HepG2 (cell line): ENCODE data around the gene PDGFA.

Source experiments
- ATF3 ChIP-seq: sonication (generic); formaldehyde crosslinking; IDR thresholded peaks from 2 replicates; pipeline ENCODE4 v1.4.0; 2020; ENCODE audit warnings: missing genetic modification reagents
- BRD4 ChIP-seq: sonication (generic); formaldehyde crosslinking; IDR thresholded peaks from 2 replicates; pipeline ENCODE4 v1.4.0; 2020; ENCODE audit warnings: missing genetic modification reagents
- CEBPB ChIP-seq: IDR thresholded peaks from 2 replicates; pipeline ENCODE4 v1.6.1; 2011; ENCODE audit warnings: low read depth, low read length, improper control_type of control experiment, borderline replicate concordance
- GPBP1L1 ChIP-seq: sonication (generic); formaldehyde crosslinking; IDR thresholded peaks from 2 replicates; pipeline ENCODE4 v1.5.0; 2020; ENCODE audit warnings: mild to moderate bottlenecking, missing genetic modification reagents
- HNF4G ChIP-seq, 2 experiments: sonication (generic) in 1 of 2; formaldehyde crosslinking in 1 of 2; IDR thresholded peaks; 2 replicates each; pipeline versions ENCODE4 v1.4.0 to v1.6.1; 2011 to 2020; ENCODE audit warnings: borderline replicate concordance in 2 of 2, low read depth in 2 of 2, mild to moderate bottlenecking in 2 of 2, low read length in 1 of 2, missing genetic modification reagents in 1 of 2, moderate library complexity in 1 of 2
- IRF2 ChIP-seq: IDR thresholded peaks from 2 replicates; pipeline ENCODE4 v1.6.1; 2018; ENCODE audit warnings: missing genetic modification reagents, missing compliant biosample characterization
- JUNB ChIP-seq: sonication (generic); formaldehyde crosslinking; IDR thresholded peaks from 2 replicates; pipeline ENCODE4 v1.8.0; 2022; ENCODE audit warnings: missing genetic modification reagents, mild to moderate bottlenecking, borderline replicate concordance
- MYC ChIP-seq: sonication (generic); formaldehyde crosslinking; IDR thresholded peaks from 2 replicates; pipeline ENCODE4 v1.9.0; 2021; ENCODE audit warnings: missing genetic modification reagents, borderline replicate concordance
- NFE2L1 ChIP-seq: sonication (generic); formaldehyde crosslinking; IDR thresholded peaks from 2 replicates; pipeline ENCODE4 v1.4.0; 2020; ENCODE audit warnings: missing genetic modification reagents, mild to moderate bottlenecking, borderline replicate concordance
- SATB2 ChIP-seq: sonication (generic); formaldehyde crosslinking; IDR thresholded peaks from 2 replicates; pipeline ENCODE4 v1.5.0; 2020; ENCODE audit warnings: missing genetic modification reagents
- ZC3H4 ChIP-seq: sonication (generic); formaldehyde crosslinking; IDR thresholded peaks from 2 replicates; pipeline ENCODE4 v1.4.0; 2020; ENCODE audit warnings: missing genetic modification reagents, borderline replicate concordance
- ZNF383 ChIP-seq: sonication (generic); formaldehyde crosslinking; IDR thresholded peaks from 2 replicates; pipeline ENCODE4 v1.4.0; 2020; ENCODE audit warnings: missing genetic modification reagents, mild to moderate bottlenecking, borderline replicate concordance
- ZNF724P ChIP-seq: sonication (generic); formaldehyde crosslinking; IDR thresholded peaks from 2 replicates; pipeline ENCODE4 v1.8.0; 2022; ENCODE audit warnings: missing genetic modification reagents, borderline replicate concordance

- TF ChIP-seq ZNF724P (CRISPR knock-in tag) (no peak), ATF3 (no peak), SATB2 (CRISPR knock-in tag) (no peak), CEBPB (no peak), BRD4 (CRISPR knock-in tag) (no peak), HNF4G (IDR thresholded peaks at IDR 0.05; ENCODE audit: borderline replicate concordance, low read depth, low read length) (no peak), HNF4G (CRISPR knock-in tag; IDR thresholded peaks at IDR 0.05; ENCODE audit: borderline replicate concordance, low read depth) (no peak), ZNF383 (CRISPR knock-in tag) (no peak), IRF2 (CRISPR knock-in tag) (no peak), JUNB (no peak), GPBP1L1 (CRISPR knock-in tag) (no peak), ZC3H4 (CRISPR knock-in tag) (no peak), MYC (CRISPR knock-in tag) (no peak), NFE2L1 (CRISPR knock-in tag) (no peak)
Observed at GRCh38 chr7:494906-495305, 24.7 kb downstream of the PDGFA start.
